OCI-LY1 (cell line): ENCODE results near the gene GABRD.

ENCODE experiments used
- EZH2 ChIP-seq: fragments of 200-600 bp; sonication (generic), shearing (Covaris generic); IDR thresholded peaks from 2 replicates; pipeline ENCODE4 v1.8.0; 2017; ENCODE audit warnings: borderline replicate concordance, mixed run types, mild to moderate bottlenecking, antibody characterized with exemption, low read length, moderate library complexity, mixed read lengths
- TF ChIP-seq, protein P1 (sequence below): fragments of 200-600 bp; sonication (generic), shearing (Covaris generic); IDR thresholded peaks from 2 replicates; pipeline ENCODE4 v1.5.1; 2017; ENCODE audit warnings: mild to moderate bottlenecking, antibody characterized with exemption, low read length, moderate library complexity, mixed read lengths

- TF ChIP-seq, protein P1, sequence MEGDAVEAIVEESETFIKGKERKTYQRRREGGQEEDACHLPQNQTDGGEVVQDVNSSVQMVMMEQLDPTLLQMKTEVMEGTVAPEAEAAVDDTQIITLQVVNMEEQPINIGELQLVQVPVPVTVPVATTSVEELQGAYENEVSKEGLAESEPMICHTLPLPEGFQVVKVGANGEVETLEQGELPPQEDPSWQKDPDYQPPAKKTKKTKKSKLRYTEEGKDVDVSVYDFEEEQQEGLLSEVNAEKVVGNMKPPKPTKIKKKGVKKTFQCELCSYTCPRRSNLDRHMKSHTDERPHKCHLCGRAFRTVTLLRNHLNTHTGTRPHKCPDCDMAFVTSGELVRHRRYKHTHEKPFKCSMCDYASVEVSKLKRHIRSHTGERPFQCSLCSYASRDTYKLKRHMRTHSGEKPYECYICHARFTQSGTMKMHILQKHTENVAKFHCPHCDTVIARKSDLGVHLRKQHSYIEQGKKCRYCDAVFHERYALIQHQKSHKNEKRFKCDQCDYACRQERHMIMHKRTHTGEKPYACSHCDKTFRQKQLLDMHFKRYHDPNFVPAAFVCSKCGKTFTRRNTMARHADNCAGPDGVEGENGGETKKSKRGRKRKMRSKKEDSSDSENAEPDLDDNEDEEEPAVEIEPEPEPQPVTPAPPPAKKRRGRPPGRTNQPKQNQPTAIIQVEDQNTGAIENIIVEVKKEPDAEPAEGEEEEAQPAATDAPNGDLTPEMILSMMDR: no peak
- TF ChIP-seq EZH2: no peak
Measured at GRCh38 chr1:2020310-2020655, 1.1 kb downstream of the GABRD start.
